ENCODE results near the gene NT5C2. TPM values are rescaled to one million over a fixed set of nuclear protein-coding genes. Genes with fewer than 3 reads are reported as not detected.

The NT5C2 gene
- total RNA-seq, 1 experiment from 2014 or later: 76.1 TPM

DNA sequence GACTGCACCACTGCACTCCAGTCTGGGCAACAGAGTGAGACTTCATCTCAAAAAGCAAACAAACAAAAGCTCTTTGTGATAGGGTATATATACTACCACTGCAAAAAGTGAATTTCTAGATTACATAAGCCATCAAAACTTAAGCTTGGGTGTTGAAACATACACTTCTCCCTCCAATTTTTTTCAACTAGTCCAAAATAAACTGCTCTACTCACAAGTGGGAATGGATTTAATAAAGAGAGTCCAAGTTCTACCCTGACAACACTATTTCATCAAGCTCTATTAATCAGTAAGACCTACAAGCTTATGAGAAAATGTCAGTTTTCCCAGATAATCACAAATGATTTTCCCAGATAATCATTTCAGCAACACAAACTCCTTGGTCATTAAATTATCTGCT lies 82.7 kb downstream of the NT5C2 start:
- DNase-seq (ENCODE audit: low spot score) (no peak), ATAC-seq (no peak)
- Mint-ChIP-seq H3K9me3 (no peaks in the 10 kb centered on the region), H3K4me1 (peaks cover 28% of the 10 kb centered on the region), H3K4me3 (no peak overlapping the region), H3K36me3 (peaks cover 7% of the 10 kb centered on the region), H3K27ac (no peak overlapping the region), H3K27me3 (ENCODE audit: low read depth) (no peaks in the 10 kb centered on the region)
- no peak for TF ChIP-seq NFATC4 (CRISPR knock-in tag; IDR thresholded peaks at IDR 0.05)
- TF ChIP-seq, protein P1, sequence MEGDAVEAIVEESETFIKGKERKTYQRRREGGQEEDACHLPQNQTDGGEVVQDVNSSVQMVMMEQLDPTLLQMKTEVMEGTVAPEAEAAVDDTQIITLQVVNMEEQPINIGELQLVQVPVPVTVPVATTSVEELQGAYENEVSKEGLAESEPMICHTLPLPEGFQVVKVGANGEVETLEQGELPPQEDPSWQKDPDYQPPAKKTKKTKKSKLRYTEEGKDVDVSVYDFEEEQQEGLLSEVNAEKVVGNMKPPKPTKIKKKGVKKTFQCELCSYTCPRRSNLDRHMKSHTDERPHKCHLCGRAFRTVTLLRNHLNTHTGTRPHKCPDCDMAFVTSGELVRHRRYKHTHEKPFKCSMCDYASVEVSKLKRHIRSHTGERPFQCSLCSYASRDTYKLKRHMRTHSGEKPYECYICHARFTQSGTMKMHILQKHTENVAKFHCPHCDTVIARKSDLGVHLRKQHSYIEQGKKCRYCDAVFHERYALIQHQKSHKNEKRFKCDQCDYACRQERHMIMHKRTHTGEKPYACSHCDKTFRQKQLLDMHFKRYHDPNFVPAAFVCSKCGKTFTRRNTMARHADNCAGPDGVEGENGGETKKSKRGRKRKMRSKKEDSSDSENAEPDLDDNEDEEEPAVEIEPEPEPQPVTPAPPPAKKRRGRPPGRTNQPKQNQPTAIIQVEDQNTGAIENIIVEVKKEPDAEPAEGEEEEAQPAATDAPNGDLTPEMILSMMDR (IDR thresholded peaks at IDR 0.05): no peak
- TF ChIP-seq, protein P2, sequence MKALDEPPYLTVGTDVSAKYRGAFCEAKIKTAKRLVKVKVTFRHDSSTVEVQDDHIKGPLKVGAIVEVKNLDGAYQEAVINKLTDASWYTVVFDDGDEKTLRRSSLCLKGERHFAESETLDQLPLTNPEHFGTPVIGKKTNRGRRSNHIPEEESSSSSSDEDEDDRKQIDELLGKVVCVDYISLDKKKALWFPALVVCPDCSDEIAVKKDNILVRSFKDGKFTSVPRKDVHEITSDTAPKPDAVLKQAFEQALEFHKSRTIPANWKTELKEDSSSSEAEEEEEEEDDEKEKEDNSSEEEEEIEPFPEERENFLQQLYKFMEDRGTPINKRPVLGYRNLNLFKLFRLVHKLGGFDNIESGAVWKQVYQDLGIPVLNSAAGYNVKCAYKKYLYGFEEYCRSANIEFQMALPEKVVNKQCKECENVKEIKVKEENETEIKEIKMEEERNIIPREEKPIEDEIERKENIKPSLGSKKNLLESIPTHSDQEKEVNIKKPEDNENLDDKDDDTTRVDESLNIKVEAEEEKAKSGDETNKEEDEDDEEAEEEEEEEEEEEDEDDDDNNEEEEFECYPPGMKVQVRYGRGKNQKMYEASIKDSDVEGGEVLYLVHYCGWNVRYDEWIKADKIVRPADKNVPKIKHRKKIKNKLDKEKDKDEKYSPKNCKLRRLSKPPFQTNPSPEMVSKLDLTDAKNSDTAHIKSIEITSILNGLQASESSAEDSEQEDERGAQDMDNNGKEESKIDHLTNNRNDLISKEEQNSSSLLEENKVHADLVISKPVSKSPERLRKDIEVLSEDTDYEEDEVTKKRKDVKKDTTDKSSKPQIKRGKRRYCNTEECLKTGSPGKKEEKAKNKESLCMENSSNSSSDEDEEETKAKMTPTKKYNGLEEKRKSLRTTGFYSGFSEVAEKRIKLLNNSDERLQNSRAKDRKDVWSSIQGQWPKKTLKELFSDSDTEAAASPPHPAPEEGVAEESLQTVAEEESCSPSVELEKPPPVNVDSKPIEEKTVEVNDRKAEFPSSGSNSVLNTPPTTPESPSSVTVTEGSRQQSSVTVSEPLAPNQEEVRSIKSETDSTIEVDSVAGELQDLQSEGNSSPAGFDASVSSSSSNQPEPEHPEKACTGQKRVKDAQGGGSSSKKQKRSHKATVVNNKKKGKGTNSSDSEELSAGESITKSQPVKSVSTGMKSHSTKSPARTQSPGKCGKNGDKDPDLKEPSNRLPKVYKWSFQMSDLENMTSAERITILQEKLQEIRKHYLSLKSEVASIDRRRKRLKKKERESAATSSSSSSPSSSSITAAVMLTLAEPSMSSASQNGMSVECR (CRISPR knock-in tag; IDR thresholded peaks at IDR 0.05; ENCODE audit: borderline replicate concordance): no peak
- no peak for TF ChIP-seq MXD4 (CRISPR knock-in tag; IDR thresholded peaks at IDR 0.05; ENCODE audit: borderline replicate concordance)
- TF ChIP-seq, protein P3, sequence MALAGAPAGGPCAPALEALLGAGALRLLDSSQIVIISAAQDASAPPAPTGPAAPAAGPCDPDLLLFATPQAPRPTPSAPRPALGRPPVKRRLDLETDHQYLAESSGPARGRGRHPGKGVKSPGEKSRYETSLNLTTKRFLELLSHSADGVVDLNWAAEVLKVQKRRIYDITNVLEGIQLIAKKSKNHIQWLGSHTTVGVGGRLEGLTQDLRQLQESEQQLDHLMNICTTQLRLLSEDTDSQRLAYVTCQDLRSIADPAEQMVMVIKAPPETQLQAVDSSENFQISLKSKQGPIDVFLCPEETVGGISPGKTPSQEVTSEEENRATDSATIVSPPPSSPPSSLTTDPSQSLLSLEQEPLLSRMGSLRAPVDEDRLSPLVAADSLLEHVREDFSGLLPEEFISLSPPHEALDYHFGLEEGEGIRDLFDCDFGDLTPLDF (CRISPR knock-in tag; IDR thresholded peaks at IDR 0.05): no peak
- TF ChIP-seq JAZF1 (CRISPR knock-in tag; IDR thresholded peaks at IDR 0.05): no peak
- TF ChIP-seq ZNF416 (CRISPR knock-in tag; IDR thresholded peaks at IDR 0.05): no peak
- TF ChIP-seq, protein P4, sequence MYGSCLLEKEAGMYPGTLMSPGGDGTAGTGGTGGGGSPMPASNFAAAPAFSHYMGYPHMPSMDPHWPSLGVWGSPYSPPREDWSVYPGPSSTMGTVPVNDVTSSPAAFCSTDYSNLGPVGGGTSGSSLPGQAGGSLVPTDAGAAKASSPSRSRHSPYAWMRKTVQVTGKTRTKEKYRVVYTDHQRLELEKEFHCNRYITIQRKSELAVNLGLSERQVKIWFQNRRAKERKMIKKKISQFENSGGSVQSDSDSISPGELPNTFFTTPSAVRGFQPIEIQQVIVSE (CRISPR knock-in tag; IDR thresholded peaks at IDR 0.05; ENCODE audit: borderline replicate concordance): no peak
- TF ChIP-seq, protein P5, sequence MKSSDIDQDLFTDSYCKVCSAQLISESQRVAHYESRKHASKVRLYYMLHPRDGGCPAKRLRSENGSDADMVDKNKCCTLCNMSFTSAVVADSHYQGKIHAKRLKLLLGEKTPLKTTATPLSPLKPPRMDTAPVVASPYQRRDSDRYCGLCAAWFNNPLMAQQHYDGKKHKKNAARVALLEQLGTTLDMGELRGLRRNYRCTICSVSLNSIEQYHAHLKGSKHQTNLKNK (CRISPR knock-in tag; IDR thresholded peaks at IDR 0.05): no peak
- no peak for TF ChIP-seq FOXJ3 (CRISPR knock-in tag; IDR thresholded peaks at IDR 0.05; ENCODE audit: borderline replicate concordance)
- no peak for TF ChIP-seq FOXK1 (CRISPR knock-in tag; IDR thresholded peaks at IDR 0.05)
- no peak for TF ChIP-seq TEAD1 (CRISPR knock-in tag; IDR thresholded peaks at IDR 0.05)
- TF ChIP-seq PRRX2 (CRISPR knock-in tag; IDR thresholded peaks at IDR 0.05): no peak
- no peak for TF ChIP-seq GRHL2 (CRISPR knock-in tag; IDR thresholded peaks at IDR 0.05; ENCODE audit: insufficient replicate concordance, severe bottlenecking)
- TF ChIP-seq MYBL2 (CRISPR knock-in tag; IDR thresholded peaks at IDR 0.05): no peak
- TF ChIP-seq, protein P6, sequence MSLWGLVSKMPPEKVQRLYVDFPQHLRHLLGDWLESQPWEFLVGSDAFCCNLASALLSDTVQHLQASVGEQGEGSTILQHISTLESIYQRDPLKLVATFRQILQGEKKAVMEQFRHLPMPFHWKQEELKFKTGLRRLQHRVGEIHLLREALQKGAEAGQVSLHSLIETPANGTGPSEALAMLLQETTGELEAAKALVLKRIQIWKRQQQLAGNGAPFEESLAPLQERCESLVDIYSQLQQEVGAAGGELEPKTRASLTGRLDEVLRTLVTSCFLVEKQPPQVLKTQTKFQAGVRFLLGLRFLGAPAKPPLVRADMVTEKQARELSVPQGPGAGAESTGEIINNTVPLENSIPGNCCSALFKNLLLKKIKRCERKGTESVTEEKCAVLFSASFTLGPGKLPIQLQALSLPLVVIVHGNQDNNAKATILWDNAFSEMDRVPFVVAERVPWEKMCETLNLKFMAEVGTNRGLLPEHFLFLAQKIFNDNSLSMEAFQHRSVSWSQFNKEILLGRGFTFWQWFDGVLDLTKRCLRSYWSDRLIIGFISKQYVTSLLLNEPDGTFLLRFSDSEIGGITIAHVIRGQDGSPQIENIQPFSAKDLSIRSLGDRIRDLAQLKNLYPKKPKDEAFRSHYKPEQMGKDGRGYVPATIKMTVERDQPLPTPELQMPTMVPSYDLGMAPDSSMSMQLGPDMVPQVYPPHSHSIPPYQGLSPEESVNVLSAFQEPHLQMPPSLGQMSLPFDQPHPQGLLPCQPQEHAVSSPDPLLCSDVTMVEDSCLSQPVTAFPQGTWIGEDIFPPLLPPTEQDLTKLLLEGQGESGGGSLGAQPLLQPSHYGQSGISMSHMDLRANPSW (CRISPR knock-in tag; conservative IDR thresholded peaks at IDR 0.05; ENCODE audit: low read depth): no peak
- TF ChIP-seq, protein P7, sequence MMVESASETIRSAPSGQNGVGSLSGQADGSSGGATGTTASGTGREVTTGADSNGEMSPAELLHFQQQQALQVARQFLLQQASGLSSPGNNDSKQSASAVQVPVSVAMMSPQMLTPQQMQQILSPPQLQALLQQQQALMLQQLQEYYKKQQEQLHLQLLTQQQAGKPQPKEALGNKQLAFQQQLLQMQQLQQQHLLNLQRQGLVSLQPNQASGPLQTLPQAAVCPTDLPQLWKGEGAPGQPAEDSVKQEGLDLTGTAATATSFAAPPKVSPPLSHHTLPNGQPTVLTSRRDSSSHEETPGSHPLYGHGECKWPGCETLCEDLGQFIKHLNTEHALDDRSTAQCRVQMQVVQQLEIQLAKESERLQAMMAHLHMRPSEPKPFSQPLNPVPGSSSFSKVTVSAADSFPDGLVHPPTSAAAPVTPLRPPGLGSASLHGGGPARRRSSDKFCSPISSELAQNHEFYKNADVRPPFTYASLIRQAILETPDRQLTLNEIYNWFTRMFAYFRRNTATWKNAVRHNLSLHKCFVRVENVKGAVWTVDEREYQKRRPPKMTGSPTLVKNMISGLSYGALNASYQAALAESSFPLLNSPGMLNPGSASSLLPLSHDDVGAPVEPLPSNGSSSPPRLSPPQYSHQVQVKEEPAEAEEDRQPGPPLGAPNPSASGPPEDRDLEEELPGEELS (CRISPR knock-in tag; IDR thresholded peaks at IDR 0.05): no peak
- TF ChIP-seq CREM (CRISPR knock-in tag; IDR thresholded peaks at IDR 0.05): no peak
- TF ChIP-seq ZNF396 (CRISPR knock-in tag; IDR thresholded peaks at IDR 0.05; ENCODE audit: borderline replicate concordance): no peak
- TF ChIP-seq, protein P8, sequence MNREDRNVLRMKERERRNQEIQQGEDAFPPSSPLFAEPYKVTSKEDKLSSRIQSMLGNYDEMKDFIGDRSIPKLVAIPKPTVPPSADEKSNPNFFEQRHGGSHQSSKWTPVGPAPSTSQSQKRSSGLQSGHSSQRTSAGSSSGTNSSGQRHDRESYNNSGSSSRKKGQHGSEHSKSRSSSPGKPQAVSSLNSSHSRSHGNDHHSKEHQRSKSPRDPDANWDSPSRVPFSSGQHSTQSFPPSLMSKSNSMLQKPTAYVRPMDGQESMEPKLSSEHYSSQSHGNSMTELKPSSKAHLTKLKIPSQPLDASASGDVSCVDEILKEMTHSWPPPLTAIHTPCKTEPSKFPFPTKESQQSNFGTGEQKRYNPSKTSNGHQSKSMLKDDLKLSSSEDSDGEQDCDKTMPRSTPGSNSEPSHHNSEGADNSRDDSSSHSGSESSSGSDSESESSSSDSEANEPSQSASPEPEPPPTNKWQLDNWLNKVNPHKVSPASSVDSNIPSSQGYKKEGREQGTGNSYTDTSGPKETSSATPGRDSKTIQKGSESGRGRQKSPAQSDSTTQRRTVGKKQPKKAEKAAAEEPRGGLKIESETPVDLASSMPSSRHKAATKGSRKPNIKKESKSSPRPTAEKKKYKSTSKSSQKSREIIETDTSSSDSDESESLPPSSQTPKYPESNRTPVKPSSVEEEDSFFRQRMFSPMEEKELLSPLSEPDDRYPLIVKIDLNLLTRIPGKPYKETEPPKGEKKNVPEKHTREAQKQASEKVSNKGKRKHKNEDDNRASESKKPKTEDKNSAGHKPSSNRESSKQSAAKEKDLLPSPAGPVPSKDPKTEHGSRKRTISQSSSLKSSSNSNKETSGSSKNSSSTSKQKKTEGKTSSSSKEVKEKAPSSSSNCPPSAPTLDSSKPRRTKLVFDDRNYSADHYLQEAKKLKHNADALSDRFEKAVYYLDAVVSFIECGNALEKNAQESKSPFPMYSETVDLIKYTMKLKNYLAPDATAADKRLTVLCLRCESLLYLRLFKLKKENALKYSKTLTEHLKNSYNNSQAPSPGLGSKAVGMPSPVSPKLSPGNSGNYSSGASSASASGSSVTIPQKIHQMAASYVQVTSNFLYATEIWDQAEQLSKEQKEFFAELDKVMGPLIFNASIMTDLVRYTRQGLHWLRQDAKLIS (CRISPR knock-in tag; IDR thresholded peaks at IDR 0.05; ENCODE audit: borderline replicate concordance): no peak
- ChIA-PET POLR2A (interaction anchor here (1.0 kb wide), 1 partner anchor 13 kb away, joined by 4 read pairs; no protein-coding TSS in a partner anchor), CTCF (interaction anchor here (0.6 to 7.0 kb wide), 7 partner anchors 9 to 375 kb away, joined by 3 to 46 read pairs (median 3); no protein-coding TSS in a partner anchor)
